ENCODE data around the gene RTN1.

GRCh38 chr14:59600211-59600945, 270.2 kb downstream of the RTN1 start:
- TF ChIP-seq CTCF (IDR thresholded peaks at IDR 0.05; ENCODE audit: poor library complexity): no peak
- no peak for TF ChIP-seq EZH2 (IDR thresholded peaks at IDR 0.05; ENCODE audit: borderline replicate concordance)
- no peak for TF ChIP-seq EZH2phosphoT487 (IDR thresholded peaks at IDR 0.05; ENCODE audit: low read depth, severe bottlenecking, unreplicated experiment)
